Natural killer cell treated with Interleukin-12 subunit alpha and Interleukin-12 subunit beta and Interleukin-15 and Interleukin-18, amount 100 ng/mL, for 72 hours (primary cell): ENCODE measurements around the gene SOX30. TPM values are rescaled to one million over a fixed set of nuclear protein-coding genes. Genes with fewer than 3 reads are reported as not detected.
"Not testable (repeated sequence)": the region's sequence is repeated elsewhere in the genome, so short reads cannot be mapped to it uniquely, and the experiment has no call there.

Experiments used
- ATAC-seq, 2 donors: fragments of 150-1000 bp; cut with Tn5 transposase in 1 of 2; sonication (Bioruptor Pico), chemical (Tn5 transposase) in 1 of 2; 2 replicates each; pipeline ENCODE4 v1.10.0; 2021
- DNase-seq: peaks from one replicate; pipeline ENCODE4 v3.0.0; 2022; ENCODE audit warnings: low spot score
- H3K27ac Mint-ChIP-seq, 2 donors: 1 replicate in 1 of 2; 2 replicates in 1 of 2; pipeline ENCODE4 v1.8.0; 2022; ENCODE audit warnings: mixed read lengths in 2 of 2, mild to moderate bottlenecking in 1 of 2, moderate library complexity in 1 of 2
- H3K27me3 Mint-ChIP-seq, 2 donors: 1 replicate in 1 of 2; 2 replicates in 1 of 2; pipeline ENCODE4 v1.8.0; 2022; ENCODE audit warnings: mixed read lengths in 2 of 2
- H3K36me3 Mint-ChIP-seq: one replicate; pipeline ENCODE4 v1.8.0; 2022; ENCODE audit warnings: mixed read lengths
- H3K4me1 Mint-ChIP-seq, 2 donors: 1 replicate in 1 of 2; 2 replicates in 1 of 2; pipeline ENCODE4 v1.8.0; 2022; ENCODE audit warnings: low read depth in 2 of 2, mixed read lengths in 2 of 2, mild to moderate bottlenecking in 1 of 2
- H3K4me3 Mint-ChIP-seq: one replicate; pipeline ENCODE4 v1.8.0; 2022; ENCODE audit warnings: mixed read lengths
- H3K9me3 Mint-ChIP-seq: 2 replicates; pipeline ENCODE4 v1.8.0; 2022; ENCODE audit warnings: mixed read lengths
- total RNA-seq, 2 donors: library from RNA; stranded (reverse); gene quantifications; one replicate each; pipeline ENCODE4 v1.2.3, GENCODE V29; 2022

The SOX30 gene
- not detected for total RNA-seq

DNA sequence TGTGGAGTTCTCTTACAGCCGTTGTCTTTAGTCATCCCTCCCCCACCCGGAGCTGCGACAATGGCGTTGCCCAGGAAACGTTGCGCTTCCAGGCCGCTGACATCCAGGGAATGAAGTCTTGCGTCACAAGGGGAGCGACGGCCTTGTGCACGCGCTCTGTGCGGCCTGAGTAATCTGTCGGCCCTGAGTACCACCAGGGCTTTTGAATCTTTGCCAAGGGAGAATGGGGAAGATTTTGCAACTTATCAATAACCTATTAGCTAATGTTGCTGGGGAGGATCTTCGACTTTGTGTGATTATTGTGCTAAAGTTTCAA is at the start of gene SOX30:
SOX30 (minus strand) TSS at position 62 of the 316 bp plus-strand sequence. CDS start 360 bp downstream, outside the sequence.
- peak within 1 kb of the TSS in 1 of 2 donors; percentile 41 for H3K27ac Mint-ChIP-seq
- H3K4me1 Mint-ChIP-seq = peaks cover 10 to 15% of the 10 kb centered on the region in 2 donors
- H3K27me3 Mint-ChIP-seq = no peaks in the 10 kb centered on the region
- H3K4me3 Mint-ChIP-seq = peak within 1 kb of the TSS; percentile 80
- ATAC-seq (no peak), DNase-seq (no peak)
- H3K9me3 Mint-ChIP-seq = peaks cover 10% of the 10 kb centered on the region
- H3K36me3 Mint-ChIP-seq = peaks cover 19% of the 10 kb centered on the region

DNA sequence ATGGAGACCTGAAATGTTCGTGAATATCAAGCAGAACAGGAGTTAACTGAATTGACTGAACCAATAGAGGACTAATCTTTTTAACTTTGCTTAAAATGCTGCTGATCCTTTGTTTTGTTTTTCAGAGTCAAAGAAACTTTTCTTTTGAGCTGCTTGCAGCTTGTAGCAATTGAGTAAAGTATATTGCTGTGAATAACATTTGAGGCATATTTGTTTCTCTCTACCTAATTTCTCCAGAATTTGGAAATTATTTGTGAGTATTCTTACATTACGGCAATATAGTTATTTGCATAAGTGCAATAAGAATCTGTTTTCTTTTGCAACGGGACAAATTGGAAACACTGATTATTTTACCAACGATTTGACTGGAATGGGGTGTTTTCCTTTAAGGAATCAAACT is 46.4 kb upstream of the SOX30 start:
- not testable (repeated sequence) for H3K9me3 Mint-ChIP-seq, DNase-seq, H3K27ac Mint-ChIP-seq, H3K4me1 Mint-ChIP-seq, ATAC-seq, H3K4me3 Mint-ChIP-seq
- H3K27me3 Mint-ChIP-seq = peaks cover 8 to 10% of the 10 kb centered on the region in 2 donors
- H3K36me3 Mint-ChIP-seq = peaks cover 12% of the 10 kb centered on the region

DNA sequence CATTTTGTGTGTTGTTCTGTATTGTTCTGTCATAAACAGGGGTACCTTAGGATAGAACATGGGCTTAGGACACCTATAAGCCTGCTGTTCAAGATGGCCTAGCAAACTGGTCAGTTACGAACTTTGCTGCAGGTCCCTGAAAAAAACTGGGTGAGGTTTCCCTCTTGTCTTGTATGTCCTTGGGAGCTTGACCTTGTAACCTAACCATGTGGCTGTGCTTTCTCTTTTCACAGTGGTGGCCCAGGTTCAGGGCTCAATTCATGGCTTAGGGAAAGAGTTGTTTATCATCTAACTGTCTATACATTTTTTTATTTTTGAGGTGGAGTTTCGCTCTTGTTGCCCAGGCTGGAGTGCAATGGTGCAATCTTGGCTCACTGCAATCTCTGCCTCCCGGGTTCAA is 43.9 kb upstream of the SOX30 start:
- H3K36me3 Mint-ChIP-seq = peaks cover 12% of the 10 kb centered on the region
- not testable (repeated sequence) for H3K27ac Mint-ChIP-seq, DNase-seq, H3K4me1 Mint-ChIP-seq, H3K4me3 Mint-ChIP-seq, ATAC-seq, H3K9me3 Mint-ChIP-seq
- peaks cover 15 to 17% of the 10 kb centered on the region in 2 donors for H3K27me3 Mint-ChIP-seq

DNA sequence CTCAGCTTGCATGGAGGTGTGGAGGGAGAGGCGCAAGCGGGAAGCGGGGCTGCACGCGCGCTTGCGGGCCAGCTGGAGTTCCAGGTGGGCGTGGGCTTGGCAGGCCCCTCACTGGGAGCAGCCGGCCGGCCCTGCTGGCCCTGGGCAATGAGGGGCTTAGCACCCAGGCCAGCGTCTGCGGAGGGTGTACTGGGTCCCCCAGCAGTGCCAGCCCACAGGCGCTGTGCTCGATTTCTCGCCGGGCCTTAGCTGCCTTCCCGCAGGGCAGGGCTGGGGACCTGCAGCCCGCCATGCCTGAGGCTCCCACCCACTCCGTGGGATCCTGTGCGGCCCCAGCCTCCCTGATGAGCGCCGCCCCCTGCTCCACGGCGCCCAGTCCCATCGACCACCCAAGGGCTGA is 41.6 kb upstream of the SOX30 start:
- Mint-ChIP-seq H3K27me3 (peaks cover 15 to 17% of the 10 kb centered on the region in 2 donors), H3K36me3 (peaks cover 12% of the 10 kb centered on the region)
- H3K4me1 Mint-ChIP-seq, H3K4me3 Mint-ChIP-seq, ATAC-seq, H3K9me3 Mint-ChIP-seq, H3K27ac Mint-ChIP-seq, DNase-seq: not testable (repeated sequence)

DNA sequence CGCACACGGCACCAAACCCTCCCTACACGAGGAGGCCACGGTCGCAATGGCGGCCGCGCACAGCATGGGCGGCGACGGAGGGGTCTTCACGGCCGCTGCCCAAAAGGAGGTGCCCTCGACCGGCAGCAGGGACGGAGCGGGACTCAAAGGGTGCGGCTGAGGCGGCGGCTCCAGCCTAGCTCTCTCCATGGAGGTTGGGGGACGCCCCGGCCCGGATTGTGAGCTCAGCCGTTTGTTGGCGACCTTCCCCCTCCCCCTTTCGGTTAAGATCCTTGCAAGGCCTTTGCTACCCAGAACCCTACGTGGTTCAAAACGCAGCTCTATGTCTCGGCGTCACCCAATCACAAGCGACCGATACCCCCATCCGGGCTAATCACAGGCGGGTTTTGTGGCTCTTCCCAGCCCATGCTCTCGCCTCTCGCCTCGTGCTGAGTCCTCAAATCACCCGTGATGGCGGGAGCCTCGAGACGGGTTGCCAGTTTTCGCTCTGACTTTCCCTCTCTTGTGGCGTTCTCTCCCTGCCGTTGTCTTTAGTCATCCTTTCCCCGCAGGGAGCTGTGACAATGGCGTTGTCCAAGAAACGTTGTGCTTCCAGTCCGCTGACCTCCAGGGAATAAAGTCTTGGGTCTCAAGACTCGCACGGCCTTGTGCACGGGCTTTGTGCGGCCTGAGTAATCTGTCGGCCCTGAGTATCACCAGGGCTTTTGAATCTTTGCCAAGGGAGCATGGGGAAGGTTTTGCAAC is 38.6 kb upstream of the SOX30 start:
- DNase-seq (no peak), ATAC-seq (peak in 1 of 2 donors; percentile 45)
- Mint-ChIP-seq H3K4me1 (peaks cover 0 to 3% of the 10 kb centered on the region in 2 donors), H3K9me3 (no peaks in the 10 kb centered on the region), H3K36me3 (no peaks in the 10 kb centered on the region), H3K27ac (no peak overlapping the region), H3K27me3 (peaks cover 7 to 11% of the 10 kb centered on the region in 2 donors), H3K4me3 (no peak overlapping the region)

DNA sequence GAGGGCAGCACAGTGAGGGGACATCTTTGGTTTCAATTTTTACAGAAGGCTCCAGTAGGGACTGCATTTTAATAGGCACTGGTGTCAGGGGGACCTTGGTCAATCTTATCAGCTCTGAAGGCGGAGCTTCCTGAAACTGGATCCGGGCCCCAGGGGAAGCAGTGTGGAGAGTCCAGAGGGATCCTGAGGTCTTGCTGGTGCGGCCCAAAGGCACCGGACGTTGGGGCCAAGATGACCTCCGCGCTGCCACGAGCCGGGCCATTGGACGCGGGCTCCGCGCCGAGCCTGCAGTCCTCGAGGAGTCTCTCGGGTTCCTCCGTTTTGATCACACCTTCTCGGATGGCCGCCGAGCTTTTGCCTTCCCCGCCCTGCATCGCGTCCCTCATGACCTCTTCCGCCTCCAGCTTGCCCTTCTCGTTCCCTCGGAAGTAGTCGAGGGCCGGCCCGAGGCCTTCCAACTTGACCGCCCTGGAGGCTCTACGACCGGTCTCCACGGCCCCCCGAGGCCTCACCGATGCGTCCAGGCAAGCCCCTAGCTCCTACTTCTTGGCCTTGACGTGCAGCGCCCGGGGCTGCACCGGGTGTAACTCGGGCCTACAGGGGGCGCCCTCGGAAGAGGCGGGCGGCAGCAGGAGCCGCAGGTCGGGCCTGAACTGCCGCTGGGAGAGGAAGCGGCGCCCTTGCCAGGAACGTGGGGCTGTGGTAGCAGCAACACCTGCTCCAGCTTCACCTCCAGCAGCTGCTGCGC is 37.9 kb upstream of the SOX30 start:
- ATAC-seq (peak in 1 of 2 donors; percentile 70), DNase-seq (no peak)
- peaks cover 7 to 11% of the 10 kb centered on the region in 2 donors for H3K27me3 Mint-ChIP-seq

DNA sequence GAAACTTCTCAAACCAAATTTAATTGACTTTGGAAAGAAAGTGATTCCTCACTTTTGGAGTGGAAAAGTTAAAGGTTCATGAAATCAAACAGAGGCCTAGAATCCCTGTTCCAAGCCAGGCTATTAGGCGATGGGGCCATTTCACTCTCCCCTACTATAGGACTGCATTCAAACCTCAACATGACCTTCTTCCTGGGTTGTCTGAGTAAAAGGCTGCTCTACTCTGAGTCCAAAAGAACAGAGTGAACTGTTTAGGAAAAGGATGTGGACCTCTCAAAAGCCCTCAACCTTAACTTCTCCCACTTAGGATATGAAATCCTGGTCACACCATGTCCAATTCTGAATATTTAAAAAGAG is 34.9 kb upstream of the SOX30 start:
- no peak for DNase-seq
- no peak for ATAC-seq
- no peak overlapping the region for H3K27ac Mint-ChIP-seq
- H3K4me3 Mint-ChIP-seq = no peak overlapping the region
- H3K4me1 Mint-ChIP-seq = no peaks in the 10 kb centered on the region
- H3K27me3 Mint-ChIP-seq = peaks cover 0 to 8% of the 10 kb centered on the region in 2 donors
- H3K9me3 Mint-ChIP-seq = no peaks in the 10 kb centered on the region
- no peaks in the 10 kb centered on the region for H3K36me3 Mint-ChIP-seq

More for the DNA sequence above, 37.9 kb upstream of the SOX30 start:
- H3K9me3 Mint-ChIP-seq = no peaks in the 10 kb centered on the region
- H3K4me3 Mint-ChIP-seq = no peak overlapping the region
- no peaks in the 10 kb centered on the region for H3K36me3 Mint-ChIP-seq
- H3K27ac Mint-ChIP-seq = no peak overlapping the region
- peaks cover 0 to 2% of the 10 kb centered on the region in 2 donors for H3K4me1 Mint-ChIP-seq

DNA sequence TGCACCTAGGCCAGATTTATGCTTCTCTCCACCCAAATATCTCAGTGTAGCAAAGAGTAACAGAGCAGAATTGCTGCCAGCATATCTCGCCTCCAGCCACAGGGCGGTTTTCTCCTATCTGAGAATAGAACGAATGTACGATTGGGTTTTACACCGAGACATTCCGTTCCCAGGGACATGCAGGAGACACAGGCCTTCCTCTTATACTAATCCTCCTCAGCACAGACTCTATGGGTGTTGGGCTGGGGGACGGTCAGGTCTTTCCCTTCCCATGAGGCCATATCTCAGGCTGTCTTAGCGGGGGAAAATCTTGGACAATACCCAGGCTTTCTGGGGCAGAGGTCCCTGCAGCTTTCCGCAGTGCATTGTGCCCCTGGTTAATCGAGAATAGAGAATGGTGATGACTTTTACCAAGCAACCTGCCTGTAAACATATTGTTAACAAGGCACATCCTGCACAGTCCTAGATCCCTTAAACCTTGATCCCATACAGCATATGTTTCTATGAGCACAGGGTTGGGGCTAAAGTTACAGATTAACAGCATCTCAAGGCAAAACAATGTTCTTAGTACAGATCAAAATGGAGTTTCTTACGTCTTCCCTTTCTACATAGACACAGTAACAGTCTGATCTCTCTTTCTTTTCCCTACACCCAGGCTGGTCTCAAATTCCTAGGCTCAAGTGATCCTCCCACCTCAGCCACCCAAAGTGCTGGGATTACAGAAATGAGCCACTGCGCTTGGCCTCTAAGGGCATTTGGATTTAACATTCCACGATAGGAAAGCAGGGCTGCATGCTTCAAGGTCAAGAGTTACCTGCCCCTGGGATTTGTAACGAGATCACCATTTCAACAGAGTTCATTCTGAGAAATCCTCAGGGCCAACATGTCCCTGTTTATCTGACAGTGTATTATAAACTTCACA is 34.3 kb upstream of the SOX30 start:
- not testable (repeated sequence) for H3K9me3 Mint-ChIP-seq, H3K27me3 Mint-ChIP-seq, ATAC-seq, H3K36me3 Mint-ChIP-seq, H3K4me1 Mint-ChIP-seq, DNase-seq, H3K27ac Mint-ChIP-seq, H3K4me3 Mint-ChIP-seq

DNA sequence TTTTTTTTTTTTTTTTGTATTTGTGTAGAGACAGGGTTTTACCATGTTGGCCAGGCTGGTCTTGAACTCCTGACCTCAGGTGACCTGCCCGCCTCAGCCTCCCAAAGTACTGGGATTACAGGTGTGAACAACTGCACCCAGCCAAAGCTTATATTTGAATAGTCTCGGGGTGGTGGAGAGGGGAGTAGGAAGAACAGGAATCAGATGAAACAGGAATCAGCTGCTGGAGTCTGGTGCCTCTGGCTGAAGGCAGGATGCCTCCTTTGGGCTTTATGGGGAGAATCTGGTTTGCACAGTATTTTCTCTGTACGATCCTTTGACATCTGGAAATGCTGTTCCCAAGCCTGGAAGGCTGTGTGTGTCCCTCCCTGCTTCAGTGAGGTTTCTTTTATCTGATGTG is 30.0 kb upstream of the SOX30 start:
- DNase-seq = no peak
- no peaks in the 10 kb centered on the region for H3K9me3 Mint-ChIP-seq
- no peaks in the 10 kb centered on the region for H3K27me3 Mint-ChIP-seq
- H3K4me1 Mint-ChIP-seq = no peaks in the 10 kb centered on the region
- H3K4me3 Mint-ChIP-seq = no peak overlapping the region
- H3K36me3 Mint-ChIP-seq = no peaks in the 10 kb centered on the region
- no peak for ATAC-seq
- no peak overlapping the region for H3K27ac Mint-ChIP-seq

DNA sequence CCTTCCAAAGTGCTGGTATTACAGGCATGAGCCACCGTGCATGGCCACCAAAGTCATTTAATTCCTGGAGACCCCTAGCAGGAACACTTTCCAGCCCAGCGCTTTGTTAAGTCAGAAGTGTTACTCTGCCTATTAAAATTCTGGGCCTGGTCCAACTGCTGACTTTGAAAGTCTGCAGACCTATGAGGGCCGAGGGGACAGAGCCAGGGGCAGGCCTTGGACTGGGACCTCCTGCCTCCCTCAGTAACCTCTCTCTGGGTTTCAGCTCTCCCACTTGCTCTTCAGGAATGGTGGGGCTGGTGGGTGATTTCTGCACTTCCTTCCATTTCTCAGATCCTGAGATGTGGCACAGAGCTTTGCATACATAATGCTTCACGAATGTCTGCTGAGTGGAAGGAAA is 28.8 kb upstream of the SOX30 start:
- peaks cover 0 to 5% of the 10 kb centered on the region in 2 donors for H3K27me3 Mint-ChIP-seq
- H3K4me3 Mint-ChIP-seq = no peak overlapping the region
- no peaks in the 10 kb centered on the region for H3K9me3 Mint-ChIP-seq
- no peaks in the 10 kb centered on the region for H3K4me1 Mint-ChIP-seq
- DNase-seq (no peak), ATAC-seq (no peak)
- no peak overlapping the region for H3K27ac Mint-ChIP-seq
- H3K36me3 Mint-ChIP-seq = no peaks in the 10 kb centered on the region

DNA sequence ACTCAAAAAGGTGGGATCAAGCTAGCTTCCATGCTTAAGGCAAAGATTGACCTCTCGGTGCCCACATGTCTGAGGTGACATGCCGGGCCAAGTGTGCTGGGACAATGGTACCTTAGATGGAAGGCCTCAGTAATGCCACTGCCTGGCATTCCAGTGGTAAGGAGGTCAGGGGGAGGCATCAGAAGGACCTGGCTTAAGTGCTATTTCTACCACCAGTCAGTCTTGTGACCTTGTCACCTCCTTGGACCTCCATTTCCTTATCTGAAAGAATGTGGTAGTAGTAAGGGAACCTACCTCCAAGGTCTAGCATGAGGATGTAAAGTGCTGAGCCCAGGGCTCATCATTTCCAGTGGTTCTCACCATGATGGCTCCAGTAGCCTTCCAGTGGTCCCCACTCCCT is 28.0 kb upstream of the SOX30 start:
- no peak for DNase-seq
- Mint-ChIP-seq H3K4me3 (no peak overlapping the region), H3K27ac (no peak overlapping the region), H3K27me3 (peaks cover 0 to 5% of the 10 kb centered on the region in 2 donors), H3K36me3 (no peaks in the 10 kb centered on the region), H3K4me1 (no peaks in the 10 kb centered on the region), H3K9me3 (no peaks in the 10 kb centered on the region)
- ATAC-seq = no peak

DNA sequence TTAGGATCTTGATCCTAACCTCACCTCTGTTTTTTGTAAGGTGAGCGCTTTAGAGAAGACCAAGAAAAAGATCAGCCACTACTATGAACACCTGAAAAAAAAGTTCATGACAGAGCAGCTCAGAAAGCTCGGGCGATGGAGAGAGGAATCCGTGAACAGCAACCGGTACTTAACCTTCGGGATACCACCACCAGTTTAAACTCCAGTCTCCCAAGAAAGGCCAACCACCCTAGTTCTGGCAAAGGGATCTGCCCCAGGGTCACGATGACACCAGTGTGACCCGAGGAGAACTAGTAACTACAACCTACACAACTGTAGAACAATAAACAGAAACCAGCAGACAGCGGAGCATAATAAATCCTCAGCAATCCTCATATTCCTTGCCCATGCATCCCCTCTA is 27.6 kb upstream of the SOX30 start:
- ATAC-seq (no peak), DNase-seq (no peak)
- no peak overlapping the region for H3K4me3 Mint-ChIP-seq
- H3K27ac Mint-ChIP-seq = no peak overlapping the region
- H3K9me3 Mint-ChIP-seq = no peaks in the 10 kb centered on the region
- H3K4me1 Mint-ChIP-seq = no peaks in the 10 kb centered on the region
- H3K36me3 Mint-ChIP-seq = no peaks in the 10 kb centered on the region
- peaks cover 0 to 5% of the 10 kb centered on the region in 2 donors for H3K27me3 Mint-ChIP-seq

DNA sequence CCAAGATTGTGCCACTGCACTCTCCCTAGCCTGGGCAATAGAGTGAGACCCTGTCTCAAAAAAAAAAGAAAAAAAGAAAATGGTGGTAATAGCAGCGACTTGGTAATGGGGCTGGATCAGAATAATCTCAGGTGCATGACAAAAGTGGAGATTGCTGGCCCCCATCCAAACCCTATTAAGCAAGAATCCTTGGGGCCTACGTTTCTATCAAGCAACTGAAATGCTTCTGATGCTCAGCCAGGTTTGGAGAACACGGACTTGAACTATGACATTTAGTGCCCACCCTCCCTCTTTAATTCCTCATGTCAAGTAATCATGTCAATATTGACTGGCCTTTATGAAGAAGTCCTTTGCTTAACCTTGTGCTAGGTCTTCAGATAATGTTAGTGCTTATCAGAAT is 25.7 kb upstream of the SOX30 start:
- no peak overlapping the region for H3K4me3 Mint-ChIP-seq
- ATAC-seq (no peak), DNase-seq (no peak)
- no peaks in the 10 kb centered on the region for H3K4me1 Mint-ChIP-seq
- H3K27ac Mint-ChIP-seq = no peak overlapping the region
- no peaks in the 10 kb centered on the region for H3K9me3 Mint-ChIP-seq
- H3K36me3 Mint-ChIP-seq = no peaks in the 10 kb centered on the region
- H3K27me3 Mint-ChIP-seq = peaks cover 0 to 5% of the 10 kb centered on the region in 2 donors
